ENCODE data around the gene TMEM192. TPM values are rescaled to one million over a fixed set of nuclear protein-coding genes. Genes with fewer than 3 reads are reported as not detected.

TMEM192 gene
- total and polyA plus RNA-seq, 2 donors (not counting 3 experiments of a cell fraction or from before 2014, with no cell fraction given): 11.4 to 13.0 TPM

- CTCF ChIA-PET: no interaction called here
- no TSS peak for BruUV-seq (replicated peaks)
These were observed 81.0 kb downstream of the TMEM192 start, which contains the start of gene TRIM60 for GRCh38 chr4:165031436-165032211. TRIM60 (plus strand) TSS chr4:165031999; CDS start chr4:165040073, 8,074 bp downstream.

More at GRCh38 chr4:165031436-165032211, 81.0 kb downstream of the TMEM192 start, which contains the start of gene TRIM60:
- Histone ChIP-seq H3K27ac (ENCODE audit: insufficient read depth, low read depth, low read length) (no peak within 1 kb of the TSS), H3K36me3 (ENCODE audit: control insufficient read depth in 2 of 2, extremely low read depth in 1 of 2, insufficient read depth in 2 of 2, low read length in 2 of 2) (no peaks in the 10 kb centered on the region), H3K27me3 (ENCODE audit: control insufficient read depth in 2 of 2, insufficient read depth in 2 of 2, low read length in 2 of 2) (no peaks in the 10 kb centered on the region), H4K20me1 (replicated peaks; ENCODE audit: control insufficient read depth, extremely low read depth, insufficient read depth, low read length) (no peaks in the 10 kb centered on the region), H3K9me3 (replicated peaks; ENCODE audit: control insufficient read depth, insufficient read depth, low read length) (no peaks in the 10 kb centered on the region), H3K4me1 (ENCODE audit: control insufficient read depth, extremely low read depth, insufficient read depth, low read length) (no peaks in the 10 kb centered on the region), H3K4me2 (ENCODE audit: insufficient read depth, low read length) (no peak within 1 kb of the TSS), H3K79me2 (ENCODE audit: control insufficient read depth, insufficient read depth, low read length) (no peaks in the 10 kb centered on the region), H3K9me1 (replicated peaks; ENCODE audit: control insufficient read depth, extremely low read depth, insufficient read depth, low read length) (no peaks in the 10 kb centered on the region), H2AFZ (ENCODE audit: low read depth, low read length) (no peak within 1 kb of the TSS), H3K9ac (replicated peaks; ENCODE audit: extremely low read depth, insufficient read depth, low read length) (no peak within 1 kb of the TSS), H3K4me3 (replicated peaks in 1 of 3; ENCODE audit: insufficient read depth in 1 of 3, low read depth in 1 of 3, low read length in 3 of 3) (no peak within 1 kb of the TSS)
- intact Hi-C loops (cut with micrococcal nuclease): no loop called here
- dilution Hi-C loops (cut with MboI; ENCODE audit: extremely low pct_ligation_motif_present, low sequenced_read_pairs): no loop called here
- POLR2A ChIA-PET: no interaction called here
- no peak for FAIRE-seq
- TF ChIP-seq, protein P1, sequence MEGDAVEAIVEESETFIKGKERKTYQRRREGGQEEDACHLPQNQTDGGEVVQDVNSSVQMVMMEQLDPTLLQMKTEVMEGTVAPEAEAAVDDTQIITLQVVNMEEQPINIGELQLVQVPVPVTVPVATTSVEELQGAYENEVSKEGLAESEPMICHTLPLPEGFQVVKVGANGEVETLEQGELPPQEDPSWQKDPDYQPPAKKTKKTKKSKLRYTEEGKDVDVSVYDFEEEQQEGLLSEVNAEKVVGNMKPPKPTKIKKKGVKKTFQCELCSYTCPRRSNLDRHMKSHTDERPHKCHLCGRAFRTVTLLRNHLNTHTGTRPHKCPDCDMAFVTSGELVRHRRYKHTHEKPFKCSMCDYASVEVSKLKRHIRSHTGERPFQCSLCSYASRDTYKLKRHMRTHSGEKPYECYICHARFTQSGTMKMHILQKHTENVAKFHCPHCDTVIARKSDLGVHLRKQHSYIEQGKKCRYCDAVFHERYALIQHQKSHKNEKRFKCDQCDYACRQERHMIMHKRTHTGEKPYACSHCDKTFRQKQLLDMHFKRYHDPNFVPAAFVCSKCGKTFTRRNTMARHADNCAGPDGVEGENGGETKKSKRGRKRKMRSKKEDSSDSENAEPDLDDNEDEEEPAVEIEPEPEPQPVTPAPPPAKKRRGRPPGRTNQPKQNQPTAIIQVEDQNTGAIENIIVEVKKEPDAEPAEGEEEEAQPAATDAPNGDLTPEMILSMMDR (IDR thresholded peaks at IDR 0.05; ENCODE audit: extremely low read depth in 1 of 2, insufficient read depth in 1 of 2, low read depth in 1 of 2, low read length in 2 of 2): no peak
- TF ChIP-seq POLR2AphosphoS5 (IDR thresholded peaks at IDR 0.05; ENCODE audit: insufficient read depth, low read depth, low read length): no peak
- no peak for TF ChIP-seq JUN (IDR thresholded peaks at IDR 0.05; ENCODE audit: borderline replicate concordance, insufficient read depth, insufficient read length, low read depth)
- no peak for TF ChIP-seq EZH2 (IDR thresholded peaks at IDR 0.05; ENCODE audit: borderline replicate concordance, low read depth, low read length, severe bottlenecking)
- TF ChIP-seq GATA2 (IDR thresholded peaks at IDR 0.05; ENCODE audit: insufficient read depth, insufficient read length, low read depth, low read length): no peak
- no peak for TF ChIP-seq FOS (IDR thresholded peaks at IDR 0.05; ENCODE audit: borderline replicate concordance, insufficient read depth, low read length)
- no peak for TF ChIP-seq MYC (IDR thresholded peaks at IDR 0.05; ENCODE audit: low read depth, low read length)
- no peak for TF ChIP-seq POLR2A (IDR thresholded peaks at IDR 0.05; ENCODE audit: low read depth, low read length)
- TF ChIP-seq MAX (IDR thresholded peaks at IDR 0.05; ENCODE audit: insufficient read depth, insufficient read length): no peak
- DNase-seq (ENCODE audit: low read depth, low spot score): no peak
